Tibial artery (tissue), 4 donors: ENCODE results near the gene TNF.

Experiments used
- DNase-seq, 2 donors: peaks; one replicate each; pipeline ENCODE4 v3.0.0-alpha.2; 2019
- H3K27ac ChIP-seq, 2 donors: fragments of 200-600 bp; sonication (generic) in 1 of 2; 1 replicate in 1 of 2; 2 replicates in 1 of 2; pipeline ENCODE4 v1.5.1; 2018 to 2019; ENCODE audit warnings: mild to moderate bottlenecking in 1 of 2
- H3K27me3 ChIP-seq, 2 donors: fragments of 200-600 bp; sonication (generic) in 1 of 2; one replicate each; pipeline versions ENCODE4 v1.5.1 to v1.6.0; 2016 to 2019
- H3K36me3 ChIP-seq, 3 donors: fragments of 200-600 bp; sonication (generic) in 2 of 3; one replicate each; pipeline ENCODE4 v1.5.1; 2016 to 2019; ENCODE audit warnings: mild to moderate bottlenecking in 2 of 3
- H3K4me1 ChIP-seq, 4 donors: fragments of 200-600 bp; sonication (generic) in 2 of 4; 1 replicate in 3 of 4; 2 replicates in 1 of 4; pipeline ENCODE4 v1.5.1; 2016 to 2019
- H3K4me3 ChIP-seq, 2 donors: fragments of 200-600 bp; sonication (generic) in 1 of 2; 1 replicate in 1 of 2; 2 replicates in 1 of 2; pipeline ENCODE4 v1.5.1; 2018 to 2019; ENCODE audit warnings: mild to moderate bottlenecking in 2 of 2
- H3K9me3 ChIP-seq, 3 donors: fragments of 200-600 bp; sonication (generic) in 1 of 3; one replicate each; pipeline ENCODE4 v1.5.1; 2016 to 2019
- CTCF ChIP-seq, 2 experiments: fragments of 200-600 bp in 1 of 2; fragments of 450-650 bp in 1 of 2; IDR thresholded peaks; one replicate each; pipeline ENCODE4 v1.5.1; 2017 to 2019; ENCODE audit warnings: antibody characterized with exemption in 2 of 2, mild to moderate bottlenecking in 1 of 2, moderate library complexity in 1 of 2
- intact Hi-C: fragments of 100-400 bp; cut with DNase I; formaldehyde crosslinking; loops from one replicate; pipeline ENCODE4 v1.15.0; 2023; ENCODE audit warnings: low total_unique reads

Gene TNF

GRCh38 chr6:31556307-31556706 lies 19.1 kb upstream of the TNF start:
- Histone ChIP-seq H3K36me3 (peaks cover 17 to 70% (median 35%) of the 10 kb centered on the region in 3 donors), H3K27ac (no peak overlapping the region), H3K9me3 (no peaks in the 10 kb centered on the region), H3K27me3 (no peaks in the 10 kb centered on the region), H3K4me3 (no peak overlapping the region), H3K4me1 (peaks cover 0 to 32% (median 3%) of the 10 kb centered on the region in 4 donors)
- DNase-seq = no peak
- TF ChIP-seq CTCF (IDR thresholded peaks at IDR 0.05) = no peak
- intact Hi-C loops = no loop called here

- intact Hi-C loops = no loop called here
- TF ChIP-seq CTCF (IDR thresholded peaks at IDR 0.05) = no peak
- Histone ChIP-seq H3K36me3 (peaks cover 17 to 60% (median 27%) of the 10 kb centered on the region in 3 donors), H3K4me3 (no peak overlapping the region), H3K9me3 (no peaks in the 10 kb centered on the region), H3K27me3 (no peaks in the 10 kb centered on the region), H3K4me1 (peaks cover 0 to 32% (median 3%) of the 10 kb centered on the region in 4 donors), H3K27ac (no peak overlapping the region)
- DNase-seq = no peak
Measured at GRCh38 chr6:31557443-31558317, 17.7 kb upstream of the TNF start.

GRCh38 chr6:31558318-31558625 lies 17.1 kb upstream of the TNF start:
- DNase-seq = no peak
- H3K36me3 ChIP-seq = peaks cover 17 to 58% (median 27%) of the 10 kb centered on the region in 3 donors
- intact Hi-C loops = no loop called here
- no peak overlapping the region for H3K4me3 ChIP-seq
- no peaks in the 10 kb centered on the region for H3K9me3 ChIP-seq
- no peaks in the 10 kb centered on the region for H3K27me3 ChIP-seq
- TF ChIP-seq CTCF (IDR thresholded peaks at IDR 0.05) = no peak
- H3K4me1 ChIP-seq = peaks cover 0 to 32% (median 3%) of the 10 kb centered on the region in 4 donors
- no peak overlapping the region for H3K27ac ChIP-seq

GRCh38 chr6:31558631-31559500 lies 16.5 kb upstream of the TNF start:
- TF ChIP-seq CTCF (IDR thresholded peaks at IDR 0.05) = no peak
- intact Hi-C loops = no loop called here
- no peaks in the 10 kb centered on the region for H3K27me3 ChIP-seq
- H3K9me3 ChIP-seq = no peaks in the 10 kb centered on the region
- H3K27ac ChIP-seq = no peak overlapping the region
- DNase-seq = peak in 1 of 2 donors; percentile 35
- H3K4me1 ChIP-seq = peaks cover 0 to 28% (median 3%) of the 10 kb centered on the region in 4 donors
- H3K4me3 ChIP-seq = no peak overlapping the region
- peaks cover 17 to 53% (median 27%) of the 10 kb centered on the region in 3 donors for H3K36me3 ChIP-seq

- Histone ChIP-seq H3K9me3 (no peaks in the 10 kb centered on the region), H3K4me3 (no peak overlapping the region), H3K36me3 (peaks cover 17 to 49% (median 27%) of the 10 kb centered on the region in 3 donors), H3K27ac (peak overlapping the region in 1 of 2 donors; percentile 13), H3K27me3 (peaks cover 0 to 4% of the 10 kb centered on the region in 2 donors), H3K4me1 (peaks cover 0 to 25% (median 3%) of the 10 kb centered on the region in 4 donors)
- TF ChIP-seq CTCF (IDR thresholded peaks at IDR 0.05) = no peak
- intact Hi-C loops = no loop called here
- DNase-seq = no peak
Measured at GRCh38 chr6:31559606-31559957, 15.8 kb upstream of the TNF start.
